Kidney (tissue), 14 donors: ENCODE data around the gene INPP5A. TPM values are rescaled to one million over a fixed set of nuclear protein-coding genes. Genes with fewer than 3 reads are reported as not detected.

Experiments
- DNase-seq, 5 donors: peaks; one replicate each; pipeline ENCODE4 v3.0.0-alpha.2; 2013 to 2020
- FAIRE-seq: peaks from 2 replicates; lab custom pipeline; 2012; peaks lifted over from hg19 to GRCh38; lab: Jason Lieb, UNC
- H3K27ac ChIP-seq, 2 donors: one replicate each; pipeline ENCODE4 v1.7.0; 2013; ENCODE audit warnings: low read depth in 2 of 2, low read length in 2 of 2, inconsistent platforms in 1 of 2
- H3K27me3 ChIP-seq: one replicate; pipeline ENCODE4 v1.7.1; 2013; ENCODE audit warnings: low read length, inconsistent platforms; ENCODE audit not compliant: control insufficient read depth, insufficient read depth
- H3K36me3 ChIP-seq, 3 donors: one replicate each; pipeline versions ENCODE4 v1.7.0 to v1.7.1; 2013; ENCODE audit warnings: low read length in 3 of 3, control low read depth in 1 of 3, inconsistent platforms in 1 of 3; ENCODE audit not compliant: insufficient read depth in 3 of 3, control insufficient read depth in 2 of 3
- H3K4me1 ChIP-seq, 3 donors: one replicate each; pipeline versions ENCODE4 v1.7.0 to v1.7.1; 2013; ENCODE audit warnings: low read length in 3 of 3, inconsistent platforms in 1 of 3, low read depth in 1 of 3; ENCODE audit not compliant: control insufficient read depth in 2 of 3, insufficient read depth in 2 of 3
- H3K4me3 ChIP-seq, 3 donors: one replicate each; pipeline versions ENCODE4 v1.7.0 to v1.8.1; 2013; ENCODE audit warnings: low read length in 3 of 3, control low read depth in 1 of 3, inconsistent platforms in 1 of 3
- H3K9ac ChIP-seq, 3 donors: one replicate each; pipeline versions ENCODE4 v1.7.0 to v1.7.1; 2013; ENCODE audit warnings: low read length in 3 of 3, control low read depth in 1 of 3, inconsistent platforms in 1 of 3
- H3K9me3 ChIP-seq, 3 donors: one replicate each; pipeline versions ENCODE4 v1.7.0 to v1.7.1; 2013; ENCODE audit warnings: low read length in 3 of 3, control low read depth in 1 of 3, inconsistent platforms in 1 of 3; ENCODE audit not compliant: control insufficient read depth in 2 of 3, insufficient read depth in 1 of 3
- intact Hi-C: fragments of 100-400 bp; cut with DNase I; formaldehyde crosslinking; loops from one replicate; pipeline ENCODE4 v1.11.1; 2022
- polyA plus RNA-seq: library from polyadenylated mRNA; stranded (reverse); fragments of 350-450 nt; fragmentation: Illumina TruSeq; extraction: RNeasy Lipid Tissue Mini Kit (QIAGEN cat#74804); gene quantifications from one replicate; pipeline ENCODE4 v1.2.3, GENCODE V29; 2014; ENCODE audit warnings: low read depth, low replicate concordance; ENCODE audit not compliant: insufficient read depth
- total RNA-seq: library from RNA; stranded (reverse); fragmentation: NEBNext Ultra II Directional; extraction: Animal tissue kit (Norgen Biotek cat#: 25700); gene quantifications from one replicate; pipeline ENCODE4 v1.2.1, GENCODE V29; 2021
- TF ChIP-seq, protein P1 (sequence below): IDR thresholded peaks from 3 replicates; pipeline ENCODE4 v1.5.1; 2012; ENCODE audit warnings: mild to moderate bottlenecking, moderate library complexity, borderline replicate concordance; ENCODE audit not compliant: insufficient read depth; ENCODE audit errors: extremely low read depth
- donor health status: control.
- donor health status: control.
- donor health status: control.
- donor health status: control.
- donor health status: control.
- donor health status: DM: yes; HTN: yes; CAD: no.
- donor health status: Normal renal cell carcinoma (clear cell type).

Gene INPP5A
- total and polyA plus RNA-seq, 2 donors from 2014 or later = 20.8 to 40.3 TPM

DNA sequence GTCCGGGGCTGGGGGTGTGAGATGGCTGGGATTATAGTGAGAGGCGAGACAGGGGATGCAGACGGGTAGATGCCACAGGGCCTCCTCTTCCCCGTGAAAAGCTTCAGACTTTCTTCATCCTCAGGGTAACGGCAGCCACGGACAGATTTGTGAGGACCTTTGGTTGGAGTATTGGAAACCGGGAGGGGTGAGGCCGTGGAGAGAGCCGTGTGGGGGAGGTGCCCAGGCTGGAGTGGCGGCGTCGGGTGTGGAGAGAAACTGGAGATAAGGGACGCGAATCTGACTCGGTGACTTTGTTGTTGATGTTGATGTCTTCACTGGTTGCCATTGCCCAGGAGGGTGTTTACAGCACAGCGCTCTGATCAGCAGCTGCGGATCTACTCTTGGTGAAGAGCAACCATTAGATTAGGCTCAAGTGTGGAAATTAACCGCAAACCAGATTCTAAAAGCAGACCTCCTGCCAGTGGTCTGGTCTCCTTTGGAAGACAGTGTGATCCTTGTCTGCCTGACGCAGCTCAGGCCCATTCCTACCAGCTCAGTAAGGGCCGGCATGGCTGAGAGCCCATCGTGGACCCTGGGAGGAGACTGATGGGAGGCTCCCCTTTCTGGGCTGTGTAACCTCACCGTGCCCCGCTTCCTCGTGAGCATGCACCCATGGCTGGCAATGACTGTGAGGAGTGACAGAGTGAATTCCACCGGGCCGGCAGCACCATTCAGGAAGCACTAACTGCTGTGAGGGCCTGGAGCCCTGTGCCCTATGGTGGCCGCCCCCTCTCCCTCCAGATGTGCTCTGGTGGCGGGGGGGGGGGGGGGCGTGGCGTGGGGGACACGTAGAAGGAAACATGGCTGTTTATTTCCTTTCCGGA, 90.3 kb downstream of the INPP5A start:
- Histone ChIP-seq H3K27me3 (no peaks in the 10 kb centered on the region), H3K36me3 (no peaks in the 10 kb centered on the region), H3K27ac (peak overlapping the region; percentile 26 to 69), H3K4me1 (peaks cover 0 to 44% (median 9%) of the 10 kb centered on the region in 3 donors), H3K9me3 (no peaks in the 10 kb centered on the region), H3K9ac (no peak overlapping the region), H3K4me3 (no peak overlapping the region)
- FAIRE-seq = no peak
- TF ChIP-seq, protein P1, sequence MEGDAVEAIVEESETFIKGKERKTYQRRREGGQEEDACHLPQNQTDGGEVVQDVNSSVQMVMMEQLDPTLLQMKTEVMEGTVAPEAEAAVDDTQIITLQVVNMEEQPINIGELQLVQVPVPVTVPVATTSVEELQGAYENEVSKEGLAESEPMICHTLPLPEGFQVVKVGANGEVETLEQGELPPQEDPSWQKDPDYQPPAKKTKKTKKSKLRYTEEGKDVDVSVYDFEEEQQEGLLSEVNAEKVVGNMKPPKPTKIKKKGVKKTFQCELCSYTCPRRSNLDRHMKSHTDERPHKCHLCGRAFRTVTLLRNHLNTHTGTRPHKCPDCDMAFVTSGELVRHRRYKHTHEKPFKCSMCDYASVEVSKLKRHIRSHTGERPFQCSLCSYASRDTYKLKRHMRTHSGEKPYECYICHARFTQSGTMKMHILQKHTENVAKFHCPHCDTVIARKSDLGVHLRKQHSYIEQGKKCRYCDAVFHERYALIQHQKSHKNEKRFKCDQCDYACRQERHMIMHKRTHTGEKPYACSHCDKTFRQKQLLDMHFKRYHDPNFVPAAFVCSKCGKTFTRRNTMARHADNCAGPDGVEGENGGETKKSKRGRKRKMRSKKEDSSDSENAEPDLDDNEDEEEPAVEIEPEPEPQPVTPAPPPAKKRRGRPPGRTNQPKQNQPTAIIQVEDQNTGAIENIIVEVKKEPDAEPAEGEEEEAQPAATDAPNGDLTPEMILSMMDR = no peak
- intact Hi-C loops = no loop called here
- DNase-seq = peak; percentile 61 to 83 (median 75)

DNA sequence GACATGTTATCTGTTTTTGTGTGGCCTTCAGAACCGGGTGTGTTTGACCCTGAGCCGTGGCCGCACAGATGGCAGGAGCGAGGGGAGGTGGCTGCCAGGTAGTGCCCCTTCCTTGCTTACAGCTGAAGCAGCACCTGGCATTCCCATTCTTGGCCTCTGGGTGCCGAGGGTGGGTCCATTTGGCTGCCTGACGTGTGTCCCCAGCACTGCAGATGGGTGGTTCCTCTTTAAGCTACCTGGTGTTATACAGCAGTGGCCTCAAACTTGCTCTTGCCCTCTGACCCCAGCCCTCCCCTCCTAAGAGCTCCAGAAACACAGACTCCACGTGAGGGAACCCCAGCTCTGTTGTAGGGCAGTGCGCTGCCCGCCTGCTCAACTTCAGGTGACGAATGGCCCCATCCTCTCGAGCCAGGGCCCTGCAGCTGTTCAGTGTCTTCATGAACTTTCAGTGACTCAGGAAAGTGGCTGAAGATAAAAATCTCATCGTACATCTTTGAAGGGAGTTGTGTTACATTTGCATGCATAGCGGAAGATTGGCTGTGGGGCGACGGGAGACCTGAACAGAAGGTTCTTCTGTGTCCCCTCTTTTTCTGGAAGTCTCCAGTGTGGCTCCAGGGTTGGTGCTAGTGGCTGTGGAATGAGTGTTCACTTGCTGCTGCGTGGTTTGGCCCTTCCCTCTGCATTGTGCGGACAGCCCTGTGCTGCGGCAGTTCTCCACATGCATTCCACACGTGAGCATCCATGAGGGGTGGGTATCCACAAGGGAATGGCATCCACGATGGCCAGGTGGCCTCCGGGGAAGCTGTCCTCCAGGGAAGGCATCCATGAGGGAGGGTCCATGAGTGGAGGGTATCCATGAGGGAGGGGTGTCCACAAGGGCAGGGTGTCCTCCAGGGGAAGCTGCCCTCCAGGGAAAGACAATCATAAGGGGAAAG, 91.6 kb downstream of the INPP5A start:
- TF ChIP-seq, protein P1 = no peak
- Histone ChIP-seq H3K36me3 (no peaks in the 10 kb centered on the region), H3K9me3 (no peaks in the 10 kb centered on the region), H3K27ac (peak overlapping the region in 1 of 2 donors; percentile 23), H3K27me3 (no peaks in the 10 kb centered on the region), H3K9ac (no peak overlapping the region), H3K4me3 (no peak overlapping the region), H3K4me1 (peaks cover 0 to 47% (median 9%) of the 10 kb centered on the region in 3 donors)
- peak in 3 of 5 donors; percentile 56 to 62 (median 57) for DNase-seq
- intact Hi-C loops = no loop called here
- FAIRE-seq = no peak

DNA sequence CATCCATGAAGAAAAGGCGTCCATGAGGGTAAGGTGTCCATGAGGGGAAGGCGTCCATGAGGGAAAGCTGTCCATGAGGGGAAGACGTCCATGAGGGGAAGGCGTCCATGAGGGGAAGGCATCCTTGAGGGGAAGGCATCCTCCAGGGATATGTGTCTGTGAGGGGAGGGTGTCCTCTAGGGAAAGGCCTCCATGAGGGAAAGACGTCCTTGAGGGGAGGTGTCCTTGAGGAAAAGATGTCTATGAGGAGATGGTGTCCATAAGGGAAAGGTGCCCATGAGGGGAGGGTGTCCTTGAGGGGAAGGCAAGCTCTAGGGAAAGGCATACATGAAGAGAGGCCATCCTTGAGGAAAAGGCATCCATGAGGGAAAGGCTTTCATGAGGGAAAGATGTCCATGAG, 92.6 kb downstream of the INPP5A start:
- intact Hi-C loops = no loop called here
- Histone ChIP-seq H3K4me1 (peaks cover 0 to 47% (median 9%) of the 10 kb centered on the region in 3 donors), H3K9me3 (no peaks in the 10 kb centered on the region), H3K27me3 (no peaks in the 10 kb centered on the region), H3K4me3 (no peak overlapping the region), H3K9ac (no peak overlapping the region), H3K27ac (peak overlapping the region in 1 of 2 donors; percentile 27), H3K36me3 (no peaks in the 10 kb centered on the region)
- TF ChIP-seq, protein P1 = no peak
- FAIRE-seq (no peak), DNase-seq (peak in 1 of 5 donors; percentile 15)
